Muscle of leg (tissue), 11 donors: ENCODE results near the gene RASGEF1B. TPM values are rescaled to one million over a fixed set of nuclear protein-coding genes. Genes with fewer than 3 reads are reported as not detected.
A peak's percentile ranks its signal among the peaks of the same experiment; 100 is the strongest.

Source experiments
- DNase-seq: peaks from one replicate; pipeline ENCODE4 v3.0.0; 2013
- H3K27ac ChIP-seq: one replicate; pipeline ENCODE4 v1.5.1; 2013; ENCODE audit warnings: mild to moderate bottlenecking, low read length, control low read depth
- H3K27me3 ChIP-seq: one replicate; pipeline ENCODE4 v1.6.1; 2013; ENCODE audit warnings: low read length; ENCODE audit not compliant: control insufficient read depth, insufficient read depth
- H3K36me3 ChIP-seq: one replicate; pipeline ENCODE4 v1.6.1; 2013; ENCODE audit warnings: low read length; ENCODE audit not compliant: control insufficient read depth, insufficient read depth
- H3K4me1 ChIP-seq: one replicate; pipeline ENCODE4 v1.6.1; 2013; ENCODE audit warnings: low read length; ENCODE audit not compliant: control insufficient read depth, insufficient read depth
- H3K4me3 ChIP-seq: one replicate; pipeline ENCODE4 v1.5.1; 2013; ENCODE audit warnings: low read length, control low read depth
- H3K9me3 ChIP-seq: replicated peaks from 2 replicates; pipeline ENCODE4 v1.6.1; 2013; ENCODE audit warnings: low read depth, low read length; ENCODE audit not compliant: control insufficient read depth
- WGBS: methylation state at CpG from one replicate; pipeline ENCODE4 v1.1.5; 2013; ENCODE audit warnings: missing lambda C conversion rate; ENCODE audit not compliant: insufficient coverage; 5-methylcytosine and 5-hydroxymethylcytosine counted together
- polyA plus RNA-seq, 8 donors: library from polyadenylated mRNA; unstranded; fragments of 120-200 nt; gene quantifications; one replicate each; pipeline versions ENCODE4 v1.2.1 to v1.2.3, GENCODE V29; 2013; ENCODE audit warnings: inconsistent platforms in 1 of 8, low replicate concordance in 1 of 8; ENCODE audit not compliant: insufficient read length in 8 of 8, insufficient read depth in 1 of 8
- total RNA-seq: library from RNA; stranded (reverse); fragments of 120-200 nt; gene quantifications from one replicate; pipeline ENCODE4 v1.2.4, GENCODE V29; 2013

Gene RASGEF1B
- total and polyA plus RNA-seq, 9 donors = 2.8 to 6.0 (median 3.5) TPM

GRCh38 chr4:81453024-81453423, 18.7 kb downstream of the RASGEF1B start:
- Histone ChIP-seq H3K4me3 (no peak overlapping the region), H3K4me1 (no peaks in the 10 kb centered on the region), H3K9me3 (no peaks in the 10 kb centered on the region), H3K27me3 (no peaks in the 10 kb centered on the region), H3K36me3 (peaks cover 4% of the 10 kb centered on the region), H3K27ac (no peak overlapping the region)
- no peak for DNase-seq
- 50% methylated on average over 1 of the region's 4 CpGs for WGBS

- DNase-seq = no peak
- Histone ChIP-seq H3K4me3 (no peak overlapping the region), H3K9me3 (no peaks in the 10 kb centered on the region), H3K36me3 (peaks cover 7% of the 10 kb centered on the region), H3K27ac (no peak overlapping the region), H3K27me3 (no peaks in the 10 kb centered on the region), H3K4me1 (no peaks in the 10 kb centered on the region)
- no CpG with 5 or more reads among the region's 1 CpG for WGBS
These were observed 19.2 kb downstream of the RASGEF1B start for GRCh38 chr4:81452452-81453006.

GRCh38 chr4:81449015-81449414, 22.7 kb downstream of the RASGEF1B start:
- Histone ChIP-seq H3K36me3 (peaks cover 4% of the 10 kb centered on the region), H3K27me3 (no peaks in the 10 kb centered on the region), H3K4me1 (no peaks in the 10 kb centered on the region), H3K9me3 (no peaks in the 10 kb centered on the region), H3K27ac (no peak overlapping the region), H3K4me3 (no peak overlapping the region)
- WGBS = 73% methylated on average over 6 of the region's 6 CpGs
- no peak for DNase-seq

GRCh38 chr4:81447566-81448229, 24.0 kb downstream of the RASGEF1B start:
- WGBS = 62% methylated on average over 3 of the region's 10 CpGs
- H3K27me3 ChIP-seq = no peaks in the 10 kb centered on the region
- peaks cover 4% of the 10 kb centered on the region for H3K36me3 ChIP-seq
- H3K27ac ChIP-seq = peak overlapping the region; percentile 17
- no peak for DNase-seq
- H3K4me1 ChIP-seq = no peaks in the 10 kb centered on the region
- no peaks in the 10 kb centered on the region for H3K9me3 ChIP-seq
- no peak overlapping the region for H3K4me3 ChIP-seq

GRCh38 chr4:81446634-81447033, 25.1 kb downstream of the RASGEF1B start:
- peaks cover 4% of the 10 kb centered on the region for H3K36me3 ChIP-seq
- no CpG with 5 or more reads among the region's 1 CpG for WGBS
- no peak overlapping the region for H3K27ac ChIP-seq
- no peaks in the 10 kb centered on the region for H3K9me3 ChIP-seq
- no peak for DNase-seq
- no peak overlapping the region for H3K4me3 ChIP-seq
- no peaks in the 10 kb centered on the region for H3K27me3 ChIP-seq
- H3K4me1 ChIP-seq = no peaks in the 10 kb centered on the region

GRCh38 chr4:81445196-81445595, 26.5 kb downstream of the RASGEF1B start:
- Histone ChIP-seq H3K4me1 (no peaks in the 10 kb centered on the region), H3K36me3 (peaks cover 4% of the 10 kb centered on the region), H3K9me3 (no peaks in the 10 kb centered on the region), H3K4me3 (no peak overlapping the region), H3K27me3 (no peaks in the 10 kb centered on the region), H3K27ac (no peak overlapping the region)
- 88% methylated on average over 2 of the region's 5 CpGs for WGBS
- DNase-seq = no peak

- H3K27ac ChIP-seq = no peak overlapping the region
- DNase-seq = no peak
- H3K9me3 ChIP-seq = no peaks in the 10 kb centered on the region
- no peaks in the 10 kb centered on the region for H3K27me3 ChIP-seq
- H3K4me1 ChIP-seq = no peaks in the 10 kb centered on the region
- no peak overlapping the region for H3K4me3 ChIP-seq
- 92% methylated on average over 2 of the region's 4 CpGs for WGBS
- peaks cover 2% of the 10 kb centered on the region for H3K36me3 ChIP-seq
These were observed 29.1 kb downstream of the RASGEF1B start for GRCh38 chr4:81442484-81443085.

GRCh38 chr4:81440949-81441348, 30.8 kb downstream of the RASGEF1B start:
- no peaks in the 10 kb centered on the region for H3K4me1 ChIP-seq
- no peak overlapping the region for H3K4me3 ChIP-seq
- H3K36me3 ChIP-seq = peaks cover 2% of the 10 kb centered on the region
- no peaks in the 10 kb centered on the region for H3K27me3 ChIP-seq
- H3K9me3 ChIP-seq = no peaks in the 10 kb centered on the region
- H3K27ac ChIP-seq = no peak overlapping the region
- no CpG with 5 or more reads among the region's 4 CpGs for WGBS
- DNase-seq = no peak

- H3K27me3 ChIP-seq = no peaks in the 10 kb centered on the region
- no peak overlapping the region for H3K4me3 ChIP-seq
- no peak overlapping the region for H3K27ac ChIP-seq
- H3K9me3 ChIP-seq = no peaks in the 10 kb centered on the region
- DNase-seq = no peak
- no peaks in the 10 kb centered on the region for H3K4me1 ChIP-seq
- no CpG with 5 or more reads among the region's 2 CpGs for WGBS
- H3K36me3 ChIP-seq = peaks cover 2% of the 10 kb centered on the region
These were observed 34.6 kb downstream of the RASGEF1B start for GRCh38 chr4:81436941-81437574.

- peaks cover 2% of the 10 kb centered on the region for H3K36me3 ChIP-seq
- H3K4me1 ChIP-seq = no peaks in the 10 kb centered on the region
- no peaks in the 10 kb centered on the region for H3K9me3 ChIP-seq
- H3K27me3 ChIP-seq = no peaks in the 10 kb centered on the region
- no peak for DNase-seq
- no peak overlapping the region for H3K4me3 ChIP-seq
- no peak overlapping the region for H3K27ac ChIP-seq
These were observed 35.6 kb downstream of the RASGEF1B start for GRCh38 chr4:81436096-81436495.
